SK-N-SH treated with all-trans-retinoic acid at 6 μM for 48 hours (cell line): ENCODE results near the gene TOR1A.

Source experiments
- ATAC-seq: fragments of 200-7000 bp; cut with Tn5 transposase; 3 replicates; pipeline ENCODE4 v1.9.1; 2020; ENCODE audit warnings: mild to moderate bottlenecking, moderate library complexity
- ARNTL ChIP-seq: fragments of 450-650 bp; formaldehyde crosslinking; IDR thresholded peaks from 2 replicates; pipeline ENCODE4 v1.5.0; 2020; ENCODE audit warnings: low read depth, mild to moderate bottlenecking, moderate library complexity, borderline replicate concordance
- BACH2 ChIP-seq: fragments of 250-450 bp; sonication (Bioruptor Pico); IDR thresholded peaks from 2 replicates; pipeline ENCODE4 v1.9.0; 2021; ENCODE audit warnings: mild to moderate bottlenecking, borderline replicate concordance
- CSRNP3 ChIP-seq: fragments of 250-450 bp; sonication (Bioruptor Pico); IDR thresholded peaks from 2 replicates; pipeline ENCODE4 v1.5.1; 2021; ENCODE audit warnings: mild to moderate bottlenecking, moderate library complexity
- ESRRG ChIP-seq: fragments of 250-450 bp; sonication (Bioruptor Pico); IDR thresholded peaks from 2 replicates; pipeline ENCODE4 v1.6.1; 2021; ENCODE audit warnings: mild to moderate bottlenecking
- GLIS3 ChIP-seq: fragments of 250-450 bp; sonication (Bioruptor Pico); IDR thresholded peaks from 2 replicates; pipeline ENCODE4 v1.5.0; 2020; ENCODE audit warnings: mild to moderate bottlenecking, moderate library complexity
- ISL1 ChIP-seq: fragments of 250-450 bp; sonication (Bioruptor Pico); IDR thresholded peaks from 2 replicates; pipeline ENCODE4 v2.1.2; 2022; ENCODE audit warnings: mild to moderate bottlenecking, moderate library complexity
- OSR1 ChIP-seq: fragments of 250-450 bp; sonication (Bioruptor Pico); IDR thresholded peaks from 2 replicates; pipeline ENCODE4 v1.8.0; 2022; ENCODE audit warnings: moderate library complexity, mild to moderate bottlenecking, inconsistent platforms
- POU6F1 ChIP-seq: fragments of 250-450 bp; sonication (Bioruptor Pico); IDR thresholded peaks from 2 replicates; pipeline ENCODE4 v1.8.0; 2021; ENCODE audit warnings: low read depth, mild to moderate bottlenecking, moderate library complexity, borderline replicate concordance
- PPARA ChIP-seq: fragments of 250-450 bp; sonication (Bioruptor Pico); IDR thresholded peaks from 2 replicates; pipeline ENCODE4 v1.5.0; 2020; ENCODE audit warnings: mild to moderate bottlenecking, borderline replicate concordance
- TCF4 ChIP-seq: fragments of 250-450 bp; sonication (Bioruptor Pico); IDR thresholded peaks from 2 replicates; pipeline ENCODE4 v1.8.0; 2021; ENCODE audit warnings: mild to moderate bottlenecking, moderate library complexity, borderline replicate concordance
- TOX ChIP-seq: fragments of 250-450 bp; sonication (Bioruptor Pico); IDR thresholded peaks from 2 replicates; pipeline ENCODE4 v1.8.0; 2021; ENCODE audit warnings: mild to moderate bottlenecking, moderate library complexity, borderline replicate concordance
- TSHZ2 ChIP-seq: fragments of 250-450 bp; sonication (Bioruptor Pico); IDR thresholded peaks from 2 replicates; pipeline ENCODE4 v1.5.0; 2020; ENCODE audit warnings: mild to moderate bottlenecking, moderate library complexity
- ZC3H10 ChIP-seq: fragments of 250-450 bp; sonication (Bioruptor Pico); IDR thresholded peaks from 2 replicates; pipeline ENCODE4 v1.5.1; 2021; ENCODE audit warnings: mild to moderate bottlenecking, moderate library complexity
- ZFP3 ChIP-seq: fragments of 250-450 bp; sonication (Bioruptor Pico); IDR thresholded peaks from 2 replicates; pipeline ENCODE4 v1.5.0; 2020; ENCODE audit warnings: mild to moderate bottlenecking, moderate library complexity
- ZFP30 ChIP-seq: fragments of 450-650 bp; formaldehyde crosslinking; IDR thresholded peaks from 2 replicates; pipeline ENCODE4 v1.5.0; 2022; ENCODE audit warnings: mild to moderate bottlenecking, moderate library complexity
- ZNF70 ChIP-seq: fragments of 450-650 bp; formaldehyde crosslinking; IDR thresholded peaks from 2 replicates; pipeline ENCODE4 v1.5.0; 2020; ENCODE audit warnings: mild to moderate bottlenecking, moderate library complexity
- ZNF8 ChIP-seq: fragments of 450-650 bp; formaldehyde crosslinking; IDR thresholded peaks from 2 replicates; pipeline ENCODE4 v1.5.0; 2020; ENCODE audit warnings: mild to moderate bottlenecking, moderate library complexity
- TF ChIP-seq, protein P1 (sequence below): fragments of 250-450 bp; sonication (Bioruptor Pico); IDR thresholded peaks from 2 replicates; pipeline ENCODE4 v1.5.1; 2020; ENCODE audit warnings: low read depth, mild to moderate bottlenecking, moderate library complexity

Gene TOR1A

GRCh38 chr9:129832982-129833381 is 9.0 kb upstream of the TOR1A start (continued):
- TF ChIP-seq TSHZ2 (CRISPR knock-in tag), result no peak

DNA sequence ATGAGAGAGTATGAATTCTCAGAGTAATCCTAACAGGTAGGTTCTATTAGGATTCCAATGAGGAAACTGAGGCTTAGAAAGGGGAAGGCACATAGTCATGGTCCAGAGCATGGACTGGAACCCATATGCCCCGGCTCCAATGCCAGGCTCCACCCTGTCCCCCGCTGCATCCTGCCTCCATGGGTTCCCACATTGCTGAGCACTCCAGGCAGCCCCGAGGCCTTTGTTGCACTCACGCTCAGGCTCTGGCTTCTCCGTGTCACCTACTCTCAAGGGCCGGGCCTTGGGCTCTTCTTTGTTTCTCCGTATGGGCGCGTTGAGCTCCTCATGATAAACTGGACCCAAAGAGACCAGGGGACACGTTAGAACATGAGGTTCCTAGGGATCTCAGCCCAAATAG is 5.0 kb upstream of the TOR1A start:
- TF ChIP-seq CSRNP3, result no peak
- no peak for TF ChIP-seq ZNF8 (CRISPR knock-in tag)
- TF ChIP-seq TOX, result no peak
- TF ChIP-seq ISL1 (CRISPR knock-in tag), result no peak
- no peak for TF ChIP-seq TCF4 (CRISPR knock-in tag)
- no peak for TF ChIP-seq ZFP30 (CRISPR knock-in tag)
- no peak for TF ChIP-seq POU6F1 (CRISPR knock-in tag)
- no peak for TF ChIP-seq ESRRG (CRISPR knock-in tag)
- no peak for TF ChIP-seq GLIS3 (CRISPR knock-in tag)
- no peak for ATAC-seq

DNA sequence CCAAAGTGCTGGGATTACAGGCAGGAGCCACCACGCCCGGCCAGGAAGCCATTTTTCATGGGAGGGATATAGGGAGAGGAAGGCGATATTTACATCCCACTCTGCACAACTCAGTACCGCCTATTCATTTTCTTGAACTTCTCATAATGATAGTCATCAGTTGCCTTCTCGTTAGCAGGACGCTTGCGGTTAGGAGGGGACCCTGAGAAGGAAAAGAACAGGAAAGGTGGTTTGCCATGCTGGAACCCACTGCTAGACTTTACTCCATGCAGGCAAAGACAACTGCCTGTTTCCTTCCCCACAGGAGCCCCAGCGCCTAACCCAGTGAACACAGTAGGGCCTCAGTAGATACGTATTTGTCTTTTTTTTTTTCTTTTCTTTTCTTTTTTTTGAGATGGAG is 4.1 kb upstream of the TOR1A start:
- no peak for ATAC-seq
- no peak for TF ChIP-seq ZFP30 (CRISPR knock-in tag)
- TF ChIP-seq PPARA (CRISPR knock-in tag), result no peak
- no peak for TF ChIP-seq TOX
- TF ChIP-seq OSR1, result no peak
- TF ChIP-seq, protein P1, sequence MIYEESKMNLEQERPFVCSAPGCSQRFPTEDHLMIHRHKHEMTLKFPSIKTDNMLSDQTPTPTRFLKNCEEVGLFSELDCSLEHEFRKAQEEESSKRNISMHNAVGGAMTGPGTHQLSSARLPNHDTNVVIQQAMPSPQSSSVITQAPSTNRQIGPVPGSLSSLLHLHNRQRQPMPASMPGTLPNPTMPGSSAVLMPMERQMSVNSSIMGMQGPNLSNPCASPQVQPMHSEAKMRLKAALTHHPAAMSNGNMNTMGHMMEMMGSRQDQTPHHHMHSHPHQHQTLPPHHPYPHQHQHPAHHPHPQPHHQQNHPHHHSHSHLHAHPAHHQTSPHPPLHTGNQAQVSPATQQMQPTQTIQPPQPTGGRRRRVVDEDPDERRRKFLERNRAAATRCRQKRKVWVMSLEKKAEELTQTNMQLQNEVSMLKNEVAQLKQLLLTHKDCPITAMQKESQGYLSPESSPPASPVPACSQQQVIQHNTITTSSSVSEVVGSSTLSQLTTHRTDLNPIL (CRISPR knock-in tag), result no peak
- TF ChIP-seq CSRNP3, result no peak
- no peak for TF ChIP-seq TSHZ2 (CRISPR knock-in tag)
- TF ChIP-seq ARNTL (CRISPR knock-in tag), result no peak

DNA sequence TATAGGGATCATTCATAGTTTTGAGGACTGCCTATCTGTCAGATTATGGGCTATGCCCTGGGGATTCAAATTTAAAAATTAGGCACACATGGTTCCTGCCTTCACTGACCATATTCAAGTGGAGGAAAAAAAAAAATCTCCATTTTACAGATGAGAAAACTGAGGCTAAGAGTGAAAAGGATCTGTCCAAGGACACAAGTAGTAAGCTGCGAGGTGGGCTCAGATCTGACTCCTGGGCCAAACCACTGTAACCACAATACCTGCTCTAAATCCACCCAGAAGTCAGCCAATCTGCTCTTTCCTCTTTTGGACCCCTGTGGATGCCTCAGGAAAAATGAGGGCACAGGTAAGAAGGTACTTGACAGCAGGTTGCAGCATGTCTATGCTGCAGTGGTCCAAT is 2.8 kb upstream of the TOR1A start:
- ATAC-seq, result no peak
- TF ChIP-seq, protein P1 (CRISPR knock-in tag), result no peak
- TF ChIP-seq ZC3H10 (no peak), OSR1 (no peak), TCF4 (CRISPR knock-in tag) (no peak), TSHZ2 (CRISPR knock-in tag) (no peak), CSRNP3 (no peak), ZFP3 (CRISPR knock-in tag) (no peak), GLIS3 (CRISPR knock-in tag) (no peak), ZNF70 (CRISPR knock-in tag) (no peak), BACH2 (CRISPR knock-in tag) (no peak)
